Activated CD4-positive, alpha-beta T cell treated with anti-CD3 and anti-CD28 coated beads, Interleukin-2, amount 10 ng/mL, durations not matched to agents 24 days and 14 days (primary cell): ENCODE data around the gene ARL3. TPM values are rescaled to one million over a fixed set of nuclear protein-coding genes. Genes with fewer than 3 reads are reported as not detected.
"Not testable (repeated sequence)": the region's sequence is repeated elsewhere in the genome, so short reads cannot be mapped to it uniquely, and the experiment has no call there.

Experiments
- DNase-seq: peaks from one replicate; pipeline ENCODE4 v3.0.0; 2022
- H3K27ac Mint-ChIP-seq: one replicate; pipeline ENCODE4 v1.8.0; 2022; ENCODE audit warnings: mild to moderate bottlenecking, mixed read lengths
- H3K27me3 Mint-ChIP-seq: one replicate; pipeline ENCODE4 v1.8.0; 2022; ENCODE audit warnings: mixed read lengths
- H3K36me3 Mint-ChIP-seq: one replicate; pipeline ENCODE4 v1.8.0; 2022; ENCODE audit warnings: low read depth, mild to moderate bottlenecking, mixed read lengths
- H3K4me1 Mint-ChIP-seq: one replicate; pipeline ENCODE4 v1.8.0; 2021; ENCODE audit warnings: mixed read lengths
- H3K4me3 Mint-ChIP-seq: one replicate; pipeline ENCODE4 v1.8.0; 2022; ENCODE audit warnings: mild to moderate bottlenecking, moderate library complexity, mixed read lengths
- H3K9me3 Mint-ChIP-seq: one replicate; pipeline ENCODE4 v1.8.0; 2021; ENCODE audit warnings: mixed read lengths
- intact Hi-C: fragments of 100-400 bp; cut with micrococcal nuclease; formaldehyde crosslinking; loops from one replicate; pipeline ENCODE4 v1.15.1; 2023
- total RNA-seq: library from RNA; stranded (reverse); gene quantifications from 2 replicates; pipeline ENCODE4 v1.2.3, GENCODE V29; 2022

Gene ARL3
- total RNA-seq, 1 donor from 2014 or later, result 6.4 TPM

- Mint-ChIP-seq H3K9me3 (peaks cover 10% of the 10 kb centered on the region), H3K4me3 (peak overlapping the region; percentile 83), H3K27ac (peak overlapping the region; percentile 81), H3K4me1 (peaks cover 40% of the 10 kb centered on the region), H3K27me3 (no peaks in the 10 kb centered on the region), H3K36me3 (peaks cover 18% of the 10 kb centered on the region)
- intact Hi-C loops, result loop anchor here (5.0 kb wide), 2 partner anchors 653 to 1392 kb away; partner anchors contain the start of genes ATP5MK, BTRC and PDCD11
- peak; percentile 71 for DNase-seq
Observed at GRCh38 chr10:102744374-102745051, 30.3 kb upstream of the ARL3 start.

- H3K9me3 Mint-ChIP-seq, result peaks cover 10% of the 10 kb centered on the region
- peak within 1 kb of the TSS; percentile 83 for H3K4me3 Mint-ChIP-seq
- peaks cover 20% of the 10 kb centered on the region for H3K36me3 Mint-ChIP-seq
- peak; percentile 98 for DNase-seq
- no peaks in the 10 kb centered on the region for H3K27me3 Mint-ChIP-seq
- H3K4me1 Mint-ChIP-seq, result peaks cover 38% of the 10 kb centered on the region
- intact Hi-C loops, result loop anchor here (1.0 to 5.0 kb wide), 6 partner anchors 29 to 1391 kb away; partner anchors contain the start of genes ARL3, ATP5MK, BORCS7 and BTRC
- H3K27ac Mint-ChIP-seq, result peak within 1 kb of the TSS; percentile 81
Observed at GRCh38 chr10:102743588-102744373, 29.6 kb upstream of the ARL3 start, which contains the start of gene WBP1L. Gene WBP1L, plus strand, starts transcription at chr10:102743948. Its CDS starts 106 bp downstream, at chr10:102744054.

DNA sequence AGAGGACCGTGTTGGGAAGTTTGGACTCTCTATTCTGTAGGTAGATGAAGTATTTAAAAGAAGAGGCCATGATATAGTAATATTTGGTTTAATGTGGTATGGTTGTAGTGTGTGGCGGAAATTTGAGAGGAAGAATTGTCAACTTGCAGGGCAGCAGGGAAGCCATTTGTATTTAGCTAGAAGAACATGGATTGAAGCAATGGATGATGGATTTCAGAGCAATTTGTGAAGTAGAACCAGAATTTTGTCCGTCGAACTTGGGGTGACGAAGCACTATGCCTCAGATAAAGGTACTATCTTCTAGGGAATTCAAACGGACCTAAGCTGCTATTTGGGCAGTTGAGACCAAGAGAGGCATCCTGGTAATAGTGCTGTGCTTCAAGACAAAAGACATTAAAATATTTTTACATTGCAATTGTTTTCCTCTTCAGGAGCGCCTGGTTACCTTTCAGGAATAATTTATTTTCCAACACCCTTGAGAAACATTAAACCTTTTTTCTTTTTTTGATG is 28.9 kb upstream of the ARL3 start:
- H3K36me3 Mint-ChIP-seq, result peaks cover 18% of the 10 kb centered on the region
- peak overlapping the region; percentile 83 for H3K4me3 Mint-ChIP-seq
- intact Hi-C loops, result loop anchor here (1.0 to 5.0 kb wide), 6 partner anchors 29 to 1391 kb away; partner anchors contain the start of genes ARL3, ATP5MK, BORCS7 and BTRC
- H3K9me3 Mint-ChIP-seq, result peaks cover 10% of the 10 kb centered on the region
- H3K27me3 Mint-ChIP-seq, result no peaks in the 10 kb centered on the region
- H3K4me1 Mint-ChIP-seq, result peaks cover 33% of the 10 kb centered on the region
- no peak for DNase-seq
- peak overlapping the region; percentile 81 for H3K27ac Mint-ChIP-seq

DNA sequence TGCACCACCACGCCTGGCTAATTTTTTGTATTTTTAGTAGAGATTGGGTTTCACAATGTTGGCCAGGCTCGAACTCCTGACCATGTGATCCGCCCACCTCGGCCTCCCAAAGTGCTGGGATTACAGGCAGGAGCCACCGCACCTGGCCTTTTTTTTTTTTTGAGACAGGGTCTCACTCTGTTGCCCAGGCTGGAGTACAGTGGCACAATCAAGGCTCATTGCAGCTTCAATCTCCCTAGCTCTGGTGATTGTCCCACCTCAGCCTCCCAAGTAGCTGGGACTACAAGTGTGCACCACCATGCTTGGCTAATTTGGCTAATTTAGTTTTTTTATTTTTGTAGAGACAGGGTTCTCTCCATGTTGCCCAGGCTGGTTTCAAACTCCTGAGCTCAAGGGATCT is 28.1 kb upstream of the ARL3 start:
- H3K27ac Mint-ChIP-seq, H3K4me3 Mint-ChIP-seq, H3K27me3 Mint-ChIP-seq, DNase-seq: not testable (repeated sequence)
- Mint-ChIP-seq H3K4me1 (peaks cover 33% of the 10 kb centered on the region), H3K9me3 (peaks cover 10% of the 10 kb centered on the region), H3K36me3 (peaks cover 22% of the 10 kb centered on the region)
- intact Hi-C loops, result loop anchor here (5.0 kb wide), 2 partner anchors 655 to 1390 kb away; partner anchors contain the start of genes ATP5MK, BTRC and PDCD11

- peaks cover 10% of the 10 kb centered on the region for H3K9me3 Mint-ChIP-seq
- no peak for DNase-seq
- no peaks in the 10 kb centered on the region for H3K27me3 Mint-ChIP-seq
- no peak overlapping the region for H3K4me3 Mint-ChIP-seq
- H3K27ac Mint-ChIP-seq, result no peak overlapping the region
- peaks cover 23% of the 10 kb centered on the region for H3K36me3 Mint-ChIP-seq
- intact Hi-C loops, result loop anchor here (5.0 kb wide), 2 partner anchors 656 to 1389 kb away; partner anchors contain the start of genes ATP5MK, BTRC and PDCD11
- H3K4me1 Mint-ChIP-seq, result peaks cover 31% of the 10 kb centered on the region
Observed at GRCh38 chr10:102741726-102742237, 27.6 kb upstream of the ARL3 start.

- Mint-ChIP-seq H3K36me3 (peaks cover 23% of the 10 kb centered on the region), H3K4me3 (no peak overlapping the region), H3K4me1 (peaks cover 19% of the 10 kb centered on the region), H3K9me3 (peaks cover 10% of the 10 kb centered on the region), H3K27ac (no peak overlapping the region), H3K27me3 (no peaks in the 10 kb centered on the region)
- intact Hi-C loops, result loop anchor here (5.0 kb wide), 2 partner anchors 657 to 1388 kb away; partner anchors contain the start of genes ATP5MK, BTRC and PDCD11
- no peak for DNase-seq
Observed at GRCh38 chr10:102740229-102740628, 26.0 kb upstream of the ARL3 start.

GRCh38 chr10:102738692-102739121 is 24.5 kb upstream of the ARL3 start:
- H3K4me3 Mint-ChIP-seq, result no peak overlapping the region
- H3K4me1 Mint-ChIP-seq, result peaks cover 8% of the 10 kb centered on the region
- peaks cover 10% of the 10 kb centered on the region for H3K9me3 Mint-ChIP-seq
- H3K27me3 Mint-ChIP-seq, result no peaks in the 10 kb centered on the region
- DNase-seq, result no peak
- H3K36me3 Mint-ChIP-seq, result peaks cover 27% of the 10 kb centered on the region
- intact Hi-C loops, result no loop called here
- no peak overlapping the region for H3K27ac Mint-ChIP-seq

DNA sequence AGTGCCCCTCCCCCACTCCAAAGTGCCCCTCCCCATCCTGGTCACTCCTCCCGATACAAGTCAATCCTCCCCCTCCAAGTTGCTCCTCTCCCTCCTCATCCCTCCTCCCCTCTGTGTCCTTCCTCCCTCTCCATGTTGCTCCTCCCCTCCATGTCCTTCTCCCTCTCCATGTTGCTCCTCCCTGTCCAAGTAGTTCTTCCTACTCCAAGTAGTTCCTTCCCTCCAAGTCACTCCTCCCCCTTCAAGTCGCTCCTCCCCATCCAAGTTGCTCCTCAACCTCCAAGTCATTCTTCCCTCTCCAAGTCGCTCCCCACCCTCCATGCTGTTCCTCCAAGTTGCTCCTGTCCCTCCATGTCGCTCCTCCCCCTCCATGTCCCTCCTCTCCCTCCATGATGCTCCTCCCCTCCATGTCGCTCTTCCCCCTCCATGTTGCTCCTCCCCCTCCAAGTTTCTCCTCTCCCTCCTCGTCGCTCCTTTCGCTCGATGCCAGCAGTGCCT is 20.9 kb upstream of the ARL3 start:
- Mint-ChIP-seq H3K27me3 (no peaks in the 10 kb centered on the region), H3K27ac (no peak overlapping the region)
- intact Hi-C loops, result no loop called here

DNA sequence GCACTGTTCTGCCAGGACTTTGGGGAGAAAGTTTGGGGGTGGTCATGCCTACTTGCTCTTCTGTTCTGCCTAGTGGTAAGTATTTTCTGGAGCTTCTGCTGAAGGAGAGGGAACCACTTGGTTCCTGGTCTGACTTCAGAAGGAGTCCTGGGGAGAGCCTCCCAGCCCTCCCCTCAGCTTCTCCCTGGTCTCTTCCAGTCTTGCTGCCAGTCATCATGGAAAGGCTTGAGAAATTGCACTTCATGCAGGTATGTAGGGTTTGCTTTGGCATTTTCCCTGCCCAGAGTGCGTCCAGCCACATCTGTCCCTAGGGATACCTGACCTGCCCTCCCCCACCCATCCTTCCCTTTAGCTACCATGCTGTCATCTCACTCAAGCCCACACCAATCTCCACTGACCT is 18.5 kb upstream of the ARL3 start:
- no peak overlapping the region for H3K4me3 Mint-ChIP-seq
- intact Hi-C loops, result no loop called here

More for the DNA sequence above, 20.9 kb upstream of the ARL3 start:
- H3K9me3 Mint-ChIP-seq, result no peaks in the 10 kb centered on the region
- no peaks in the 10 kb centered on the region for H3K4me1 Mint-ChIP-seq
- no peak overlapping the region for H3K4me3 Mint-ChIP-seq
- peaks cover 29% of the 10 kb centered on the region for H3K36me3 Mint-ChIP-seq
- DNase-seq, result no peak

GRCh38 chr10:102731222-102731800 is 17.1 kb upstream of the ARL3 start:
- intact Hi-C loops, result no loop called here
- Mint-ChIP-seq H3K4me1 (peaks cover 5% of the 10 kb centered on the region), H3K27me3 (no peaks in the 10 kb centered on the region), H3K4me3 (no peak overlapping the region), H3K27ac (no peak overlapping the region), H3K36me3 (peaks cover 35% of the 10 kb centered on the region), H3K9me3 (no peaks in the 10 kb centered on the region)
- no peak for DNase-seq

More for the DNA sequence above, 18.5 kb upstream of the ARL3 start:
- Mint-ChIP-seq H3K4me1 (peaks cover 5% of the 10 kb centered on the region), H3K27me3 (no peaks in the 10 kb centered on the region), H3K27ac (no peak overlapping the region), H3K9me3 (no peaks in the 10 kb centered on the region), H3K36me3 (peaks cover 31% of the 10 kb centered on the region)
- no peak for DNase-seq

GRCh38 chr10:102729029-102730026 is 15.1 kb upstream of the ARL3 start:
- intact Hi-C loops, result loop anchor here (5.0 kb wide), 1 partner anchor 173 kb away; no protein-coding TSS in a partner anchor
- Mint-ChIP-seq H3K27me3 (no peaks in the 10 kb centered on the region), H3K27ac (no peak overlapping the region), H3K4me3 (no peak overlapping the region), H3K9me3 (no peaks in the 10 kb centered on the region), H3K36me3 (peaks cover 34% of the 10 kb centered on the region), H3K4me1 (peaks cover 5% of the 10 kb centered on the region)
- peak; percentile 87 for DNase-seq
